HS-5 (cell line): ENCODE results near the gene PLVAP.

Source experiments
- DNase-seq: peaks from one replicate; pipeline ENCODE4 v3.0.0-alpha.2; 2012; ENCODE audit warnings: low read depth

PLVAP gene

DNA sequence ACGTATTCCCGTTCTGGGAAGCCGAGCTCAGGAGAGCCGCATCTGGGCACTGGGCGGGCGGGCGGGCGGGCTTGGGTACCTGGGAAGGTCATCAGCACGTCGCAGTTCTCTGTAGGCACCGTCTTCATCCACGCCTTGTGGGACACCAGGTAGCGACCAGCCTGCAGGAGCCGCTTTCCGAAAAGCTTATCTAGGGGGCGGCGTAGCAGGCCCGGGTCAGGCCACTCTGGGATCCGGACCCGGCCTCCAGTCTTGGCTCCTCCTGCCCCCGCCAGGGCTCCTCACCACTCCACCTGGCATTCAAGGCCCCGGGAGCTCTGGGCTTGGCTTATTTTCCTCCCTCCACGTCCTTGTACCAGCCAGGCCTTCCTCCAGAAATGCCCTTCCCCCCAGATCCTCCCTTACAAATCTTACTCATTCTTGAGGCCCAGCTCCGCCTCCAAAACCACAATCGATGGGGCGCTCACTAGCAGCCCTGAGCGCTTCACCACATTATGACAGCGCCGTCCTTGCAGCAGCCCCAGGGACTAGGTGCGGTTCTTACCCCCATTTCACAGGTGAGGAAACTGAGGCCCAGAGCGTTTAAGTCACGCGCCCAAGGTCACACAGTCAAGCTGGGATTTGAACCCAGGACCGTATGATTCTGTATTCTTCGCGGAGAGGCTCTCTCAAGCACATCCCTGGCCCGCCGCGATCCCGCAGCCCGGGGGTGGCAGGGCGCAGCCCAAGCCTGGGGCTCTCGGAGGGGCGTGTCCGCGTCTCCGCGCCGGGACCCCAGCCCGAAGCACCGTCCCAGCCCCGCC, 43.3 kb downstream of the PLVAP start:
- DNase-seq = no peak

DNA sequence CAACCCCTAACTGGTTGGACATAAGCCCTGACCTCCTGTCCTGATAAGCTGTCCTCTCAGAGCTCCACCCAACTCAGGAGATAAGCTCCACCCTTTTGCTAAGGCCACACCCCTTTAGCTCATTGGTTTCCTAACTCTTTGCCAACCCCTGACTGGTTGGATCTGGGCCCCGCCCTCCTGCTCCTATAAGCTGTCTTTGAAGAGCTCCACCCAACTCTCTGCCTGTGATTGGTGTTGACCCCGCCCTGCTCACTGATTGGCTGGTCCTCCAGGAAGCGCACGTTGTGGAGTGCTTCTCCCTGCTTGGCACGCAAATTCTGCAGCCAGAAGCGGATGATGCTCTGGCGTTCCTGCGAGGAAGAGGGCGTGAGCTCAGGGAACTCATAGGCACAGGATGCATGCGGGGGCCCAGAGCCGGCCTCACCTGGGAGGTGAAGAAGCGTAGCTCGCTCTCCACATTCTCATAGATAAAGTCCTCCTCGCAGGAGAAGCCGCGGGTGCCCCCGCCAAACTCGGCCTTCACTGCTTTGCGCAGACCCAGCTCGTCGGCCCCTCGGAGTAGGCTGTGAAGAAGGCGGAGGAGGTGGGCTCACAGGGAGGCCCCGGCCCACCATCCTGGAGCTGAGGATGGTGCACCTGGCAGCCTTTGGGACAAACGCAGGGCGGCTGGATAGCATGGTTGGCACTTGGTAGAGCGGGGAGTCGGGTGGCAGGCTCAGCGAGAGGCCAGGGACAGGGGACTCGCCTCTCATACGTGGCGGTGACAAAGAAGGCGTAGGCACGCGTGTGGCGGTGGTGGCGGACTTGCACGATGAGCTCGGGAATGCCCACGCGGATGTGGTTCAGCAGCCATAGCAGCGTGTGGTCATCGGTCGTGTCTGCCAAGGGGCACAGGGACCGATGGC, 44.2 kb downstream of the PLVAP start:
- DNase-seq = no peak

DNA sequence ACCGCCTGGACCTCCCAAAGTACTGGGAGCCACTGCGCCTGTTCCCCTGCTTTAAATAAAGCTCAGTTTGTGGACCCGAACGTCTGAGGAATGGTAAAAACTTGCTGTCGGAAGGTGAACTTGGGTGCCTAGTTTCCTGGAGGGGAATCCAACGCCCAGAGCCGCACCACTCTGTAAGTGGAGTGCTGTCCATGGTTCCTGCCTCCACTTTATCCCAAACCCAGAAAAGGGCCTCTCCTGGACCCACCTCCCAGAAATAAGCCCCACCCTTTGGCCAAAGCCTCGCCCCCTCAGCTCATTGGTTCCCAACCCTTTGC, 44.8 kb downstream of the PLVAP start:
- DNase-seq = no peak

DNA sequence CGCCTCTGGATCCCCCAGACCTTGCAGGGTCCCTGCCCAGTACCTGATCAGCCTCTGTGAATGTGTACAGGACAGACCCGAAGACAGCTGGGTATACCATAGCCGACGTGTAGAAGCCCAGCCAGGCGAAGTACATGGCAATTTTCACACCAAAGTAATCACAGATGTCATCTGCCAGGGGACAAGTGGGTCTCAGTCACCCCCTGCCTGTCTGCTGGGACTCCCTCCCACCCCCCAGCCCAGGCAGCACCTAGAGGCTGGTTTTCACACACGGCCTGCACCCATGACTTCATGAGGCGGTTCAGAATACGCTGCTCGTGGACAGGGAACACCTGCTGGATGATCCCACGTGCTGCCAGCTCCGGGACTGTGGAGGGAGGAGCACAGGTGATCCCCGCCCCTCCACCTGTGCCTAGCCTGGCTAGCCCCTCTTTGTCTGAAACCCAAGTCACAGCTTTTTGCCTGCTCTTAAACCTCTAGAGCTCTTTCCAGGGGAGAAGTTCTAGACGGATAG, 46.0 kb downstream of the PLVAP start:
- DNase-seq = no peak

DNA sequence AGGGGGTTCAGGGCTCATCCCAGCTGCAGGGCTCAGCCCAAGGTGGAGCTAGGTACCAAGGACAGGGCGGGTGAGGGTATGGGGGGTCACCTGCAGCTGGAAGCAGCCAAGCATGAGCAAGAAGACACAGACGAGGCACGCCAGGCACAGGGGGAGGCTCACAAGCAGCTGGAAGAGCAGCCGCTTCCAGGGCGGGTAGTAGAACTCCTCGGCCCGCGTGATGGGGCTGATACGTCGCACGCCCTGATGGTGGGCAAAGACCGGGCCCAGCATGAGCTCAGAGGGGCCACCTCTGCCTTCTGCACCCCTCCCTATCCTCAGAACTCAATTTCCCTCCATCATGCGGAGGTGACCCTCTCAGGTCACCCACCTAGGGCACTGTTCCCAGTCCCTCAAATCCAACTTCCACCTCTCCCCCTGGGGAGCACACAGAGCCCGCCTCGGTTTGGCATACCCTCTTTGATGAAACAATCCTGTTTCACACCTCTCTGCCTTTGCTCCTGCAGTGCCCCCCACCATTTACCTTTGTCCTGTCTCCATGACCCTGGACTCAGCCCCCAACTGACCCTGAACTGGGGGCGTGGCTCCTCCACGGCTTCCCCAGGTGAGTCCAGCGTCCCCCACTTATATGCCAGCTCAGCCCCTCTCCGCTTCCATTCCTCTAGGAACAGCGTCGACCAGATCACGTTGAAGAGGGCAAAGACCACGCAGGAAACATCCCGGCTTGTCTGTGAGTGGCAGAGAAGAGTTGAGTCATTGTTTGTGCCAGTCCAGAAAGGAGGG, 46.7 kb downstream of the PLVAP start:
- DNase-seq = no peak

DNA sequence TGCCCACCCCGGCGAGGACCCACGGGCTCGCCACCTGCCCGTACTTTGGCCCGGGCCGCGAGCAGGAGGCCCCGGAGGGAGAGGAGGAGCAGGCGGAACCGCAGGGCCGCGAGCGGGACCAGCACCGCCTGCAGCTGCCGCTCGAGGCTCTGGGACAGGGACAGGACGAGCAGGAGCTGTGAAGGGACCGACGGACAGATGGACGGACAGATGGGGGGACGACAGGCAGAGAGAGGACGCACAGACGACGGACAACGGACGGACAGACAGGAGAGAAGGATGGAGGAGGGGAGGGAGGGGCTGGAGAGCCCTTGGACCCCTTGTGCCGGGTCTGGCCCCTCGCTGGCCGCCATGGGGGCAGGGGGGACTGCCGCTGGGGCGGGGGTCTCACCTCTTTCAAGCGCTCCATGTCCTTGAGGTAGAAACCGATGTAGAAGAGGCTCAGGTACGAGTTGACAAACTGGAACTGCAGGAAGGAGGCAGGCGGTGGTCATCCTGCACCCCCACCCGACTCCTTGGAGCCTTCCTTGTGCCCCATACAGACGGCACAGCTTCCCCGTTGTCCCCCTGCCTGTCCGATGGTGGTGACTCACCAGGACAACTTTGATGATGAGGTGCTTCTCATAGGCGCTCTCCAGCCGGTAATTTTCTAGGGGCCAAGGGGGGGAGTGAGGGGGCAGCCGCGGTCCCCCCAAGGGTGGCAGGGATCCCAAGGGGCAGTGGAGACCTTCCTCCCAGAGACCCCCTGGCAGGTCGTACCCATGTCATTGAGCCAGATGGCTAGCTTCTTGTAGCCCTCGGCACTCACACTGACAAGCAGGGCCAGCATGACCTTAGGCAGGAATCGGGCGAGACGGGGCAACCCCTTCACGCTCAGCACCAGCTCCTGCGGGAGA, 47.5 kb downstream of the PLVAP start:
- no peak for DNase-seq

DNA sequence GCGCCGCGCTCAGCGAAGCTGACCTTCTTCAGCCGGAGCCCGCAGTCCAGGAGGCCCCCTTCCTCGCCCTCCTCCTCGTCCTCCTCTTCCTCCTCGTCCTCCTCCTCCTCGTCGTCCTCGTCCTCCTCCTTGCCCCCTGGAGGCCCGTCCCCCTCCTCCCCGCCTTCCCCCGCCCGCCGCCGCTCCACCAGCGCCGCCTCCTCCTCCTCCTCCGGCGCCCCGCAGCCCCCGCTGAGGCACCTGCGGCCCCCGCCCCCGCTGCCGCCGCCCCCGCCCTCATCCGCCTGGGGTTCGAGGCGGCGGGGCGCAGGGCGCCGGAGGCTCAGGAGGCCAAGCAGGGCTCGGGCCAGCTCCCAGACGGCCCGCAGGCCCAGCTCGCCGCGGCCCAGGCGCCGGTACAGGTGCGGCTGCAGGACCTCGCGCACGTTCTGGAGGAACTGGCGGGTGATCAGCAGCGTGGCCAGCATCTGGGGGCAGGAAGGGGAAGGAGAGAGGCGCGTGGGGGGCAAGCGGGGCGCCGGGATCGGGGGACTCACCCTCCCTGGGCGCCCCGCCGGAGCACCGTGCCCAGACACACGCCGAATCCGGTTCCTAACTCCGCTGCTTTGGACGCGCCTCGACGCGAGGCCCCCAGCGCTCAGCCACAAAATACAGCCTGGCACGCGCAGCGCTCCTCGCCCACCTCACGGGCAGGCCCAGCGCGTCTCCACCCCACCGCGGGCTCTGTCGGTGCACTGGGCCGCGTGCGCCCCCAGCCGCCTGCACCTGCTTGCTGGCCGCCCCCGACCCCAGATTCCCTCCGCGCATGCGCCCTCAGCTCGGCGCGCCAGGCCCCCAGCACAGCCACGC, 48.4 kb downstream of the PLVAP start:
- DNase-seq = no peak

DNA sequence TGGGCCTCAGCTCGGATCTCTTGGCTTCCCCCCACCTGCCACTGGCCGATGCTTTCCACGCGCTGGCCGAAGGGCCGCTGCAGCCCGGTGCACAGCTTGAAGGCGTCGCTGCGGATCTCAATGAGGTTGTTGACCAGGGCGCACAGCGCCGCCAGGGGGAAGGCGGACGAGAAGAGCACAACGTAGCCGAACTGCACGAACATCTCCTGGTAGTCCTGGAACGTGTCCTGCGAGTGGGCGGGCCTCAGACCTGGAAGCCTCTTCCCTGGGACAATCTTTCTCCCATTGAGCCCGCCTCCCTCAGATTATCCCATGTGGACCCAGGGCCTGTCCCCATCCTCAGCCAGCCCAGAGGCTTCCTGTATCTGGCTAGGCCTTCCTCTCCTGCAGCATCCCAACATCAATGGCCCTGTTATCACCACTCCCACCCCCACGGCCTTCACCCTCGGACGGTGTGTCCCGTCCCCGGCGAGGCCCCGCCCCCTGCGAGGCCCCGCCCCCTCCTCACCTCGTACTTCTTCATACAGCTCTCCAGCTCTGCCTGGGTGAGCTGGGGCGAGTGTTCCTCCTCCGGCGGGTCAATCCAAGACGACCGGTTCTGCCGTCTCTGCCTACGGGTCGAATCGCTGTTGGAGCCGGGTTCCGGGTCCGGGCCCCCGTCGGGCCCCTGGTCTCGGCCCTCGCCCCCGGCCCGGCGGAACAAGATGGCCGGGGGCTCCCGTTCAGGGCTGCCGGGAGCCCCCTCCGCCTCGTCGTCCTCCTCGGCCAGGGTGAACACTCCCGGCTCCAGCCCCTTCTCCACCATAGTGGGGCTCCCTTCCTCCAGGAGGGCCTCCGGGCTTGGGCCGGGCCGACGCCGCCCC, 49.3 kb downstream of the PLVAP start:
- DNase-seq = no peak

DNA sequence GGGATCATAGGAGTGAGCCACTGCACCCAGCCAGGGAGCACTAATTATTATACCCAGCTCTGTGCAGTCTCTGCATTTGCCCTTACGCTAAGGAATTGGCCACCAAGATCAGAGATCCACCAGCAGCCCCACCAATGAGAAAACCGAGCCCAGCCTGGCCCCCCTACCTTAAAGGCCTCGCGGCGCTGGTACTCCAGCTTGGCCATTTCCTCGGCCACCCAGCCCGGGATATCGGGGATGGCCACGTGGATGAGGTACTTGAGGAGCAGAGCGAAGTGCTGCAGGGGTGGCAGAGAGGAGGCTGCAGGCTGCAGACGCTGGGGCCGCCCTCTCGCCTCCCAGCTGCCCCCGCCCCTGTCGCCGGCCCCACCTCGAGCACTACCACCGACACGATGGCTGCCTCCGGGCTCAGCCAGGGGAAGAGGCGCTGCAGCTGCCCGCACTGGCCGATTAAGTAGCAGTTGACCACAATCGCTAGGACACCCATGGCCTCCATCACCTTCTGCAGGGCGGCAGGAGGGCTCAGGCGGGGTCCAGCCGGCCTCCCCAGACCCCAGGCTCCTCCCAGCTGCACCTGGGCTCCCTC, 50.0 kb downstream of the PLVAP start:
- DNase-seq = no peak

DNA sequence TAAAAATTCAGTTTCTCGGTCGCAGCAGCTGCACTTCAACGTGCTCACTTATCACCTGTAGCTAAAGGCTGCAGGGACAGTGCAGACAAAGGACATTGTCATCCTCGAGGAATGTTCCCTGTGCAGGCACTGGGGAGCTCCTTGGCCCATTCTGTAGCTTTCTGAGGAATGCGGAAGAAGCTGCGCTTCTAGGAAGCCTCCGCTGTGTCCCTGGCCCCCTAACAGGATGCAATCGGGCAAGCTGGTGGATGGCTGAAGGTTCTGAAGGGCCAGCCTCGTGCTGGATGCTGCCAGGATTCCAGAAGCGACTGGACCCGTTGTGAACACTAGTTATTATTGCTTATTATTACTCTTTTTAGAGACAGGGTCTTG, 50.6 kb downstream of the PLVAP start:
- DNase-seq = no peak

DNA sequence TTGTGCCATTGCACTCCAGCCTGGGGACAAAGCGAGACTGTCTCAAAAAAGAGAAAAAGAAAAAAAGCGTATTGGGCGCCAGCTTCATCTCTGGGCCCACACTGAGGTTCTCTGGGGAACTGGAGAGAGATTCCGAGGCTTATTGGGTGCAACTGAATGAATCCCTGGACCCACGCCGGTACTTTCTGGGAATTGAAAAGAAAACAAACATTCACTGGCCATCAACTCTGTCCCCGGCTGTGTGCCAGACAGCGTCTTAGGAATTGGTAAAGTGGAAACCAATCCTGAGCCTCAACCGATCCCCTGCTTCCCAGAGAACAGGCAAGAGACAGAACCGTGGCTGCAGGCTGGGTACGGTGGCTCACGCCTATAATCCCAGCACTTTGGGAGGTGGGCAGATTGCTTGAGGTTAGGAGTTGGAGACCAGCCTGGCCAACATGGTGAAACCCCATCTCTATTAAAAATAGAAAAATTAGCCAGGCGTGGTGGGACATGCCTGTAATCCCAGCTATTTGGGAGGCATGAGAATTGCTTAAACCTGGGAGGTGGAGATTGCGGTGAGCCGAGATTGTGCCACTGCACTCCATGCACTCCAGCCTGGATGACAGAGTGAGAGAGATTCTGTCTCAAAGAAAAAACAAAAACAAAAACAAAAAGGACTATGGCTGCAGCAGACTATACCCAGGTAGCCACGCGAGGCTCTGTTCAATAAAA, 51.1 kb downstream of the PLVAP start:
- DNase-seq = no peak

DNA sequence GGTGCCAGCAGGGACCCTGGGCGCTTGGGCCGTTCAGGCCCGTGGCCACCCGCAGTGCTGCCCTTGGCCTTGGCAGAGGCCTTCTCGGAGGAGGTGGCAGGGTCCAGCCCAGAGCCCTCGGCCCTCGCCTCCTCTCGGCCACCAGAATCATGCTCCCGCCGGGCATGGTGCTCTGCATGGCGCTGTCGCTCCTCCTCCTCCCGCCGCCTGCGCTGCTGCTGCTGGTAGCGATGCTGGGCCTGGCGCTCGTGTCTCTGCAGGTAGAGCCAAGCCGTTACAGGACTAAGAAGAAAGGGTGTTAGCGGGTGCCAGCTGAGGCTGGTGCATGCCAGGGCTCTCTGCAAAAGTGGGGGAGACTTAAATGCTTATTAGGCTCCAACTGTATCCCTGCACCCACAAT, 52.0 kb downstream of the PLVAP start:
- DNase-seq = no peak

DNA sequence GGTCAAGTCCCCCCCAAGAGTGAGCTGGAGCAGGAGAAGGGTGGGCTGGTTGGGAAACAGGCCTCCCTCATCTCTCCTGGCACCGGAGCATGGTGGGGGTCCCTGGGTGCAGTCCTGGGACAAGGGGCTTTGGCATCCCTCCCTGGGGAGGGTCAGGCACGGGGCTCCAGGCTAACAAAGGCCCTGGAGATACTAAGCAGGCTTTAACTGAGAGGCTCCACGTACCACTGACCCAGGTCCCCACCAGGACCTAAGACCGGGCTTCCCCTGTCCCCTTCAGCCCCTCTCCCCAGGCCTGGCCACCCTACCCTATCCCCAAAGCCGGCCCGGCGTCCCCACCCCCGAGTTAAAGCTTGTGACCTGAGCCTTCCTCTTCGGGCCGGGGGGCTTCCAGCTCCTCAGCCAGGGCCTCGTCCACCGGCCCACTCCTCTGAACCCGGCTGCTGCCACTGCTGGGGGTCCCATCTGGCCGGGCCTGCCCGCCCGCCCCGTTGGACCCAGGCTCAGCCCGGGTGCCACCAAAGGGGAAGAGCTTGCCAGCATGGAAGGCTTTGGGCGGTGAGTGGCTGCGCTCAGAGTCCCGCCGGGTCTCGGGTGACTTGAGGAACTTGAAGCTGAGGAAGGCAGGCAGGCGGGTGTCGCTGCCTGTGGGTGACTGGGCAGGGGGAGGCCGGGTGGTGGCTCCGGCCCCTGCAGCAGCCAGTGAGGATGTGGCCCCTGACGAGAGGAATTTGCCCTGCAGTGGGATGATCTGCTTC, 52.6 kb downstream of the PLVAP start:
- no peak for DNase-seq

DNA sequence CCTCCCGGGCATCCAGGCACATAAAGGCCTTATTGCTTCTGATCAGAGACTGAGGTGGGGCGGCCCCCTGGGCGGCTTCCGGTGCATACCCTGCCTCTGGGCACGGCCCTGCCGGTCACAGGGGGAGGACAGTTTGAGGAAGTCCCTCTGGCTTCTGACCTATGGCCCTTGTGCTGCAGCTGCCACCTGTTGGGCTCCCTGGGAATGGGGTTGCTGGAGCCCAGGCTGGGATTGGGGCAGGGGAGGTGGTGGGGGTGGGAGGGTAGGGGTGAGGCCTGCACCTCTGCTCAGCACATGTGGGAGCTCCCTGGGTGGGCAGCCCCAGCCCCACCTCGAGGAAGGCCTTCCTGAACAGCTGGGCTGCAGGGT, 53.2 kb downstream of the PLVAP start:
- DNase-seq = no peak

DNA sequence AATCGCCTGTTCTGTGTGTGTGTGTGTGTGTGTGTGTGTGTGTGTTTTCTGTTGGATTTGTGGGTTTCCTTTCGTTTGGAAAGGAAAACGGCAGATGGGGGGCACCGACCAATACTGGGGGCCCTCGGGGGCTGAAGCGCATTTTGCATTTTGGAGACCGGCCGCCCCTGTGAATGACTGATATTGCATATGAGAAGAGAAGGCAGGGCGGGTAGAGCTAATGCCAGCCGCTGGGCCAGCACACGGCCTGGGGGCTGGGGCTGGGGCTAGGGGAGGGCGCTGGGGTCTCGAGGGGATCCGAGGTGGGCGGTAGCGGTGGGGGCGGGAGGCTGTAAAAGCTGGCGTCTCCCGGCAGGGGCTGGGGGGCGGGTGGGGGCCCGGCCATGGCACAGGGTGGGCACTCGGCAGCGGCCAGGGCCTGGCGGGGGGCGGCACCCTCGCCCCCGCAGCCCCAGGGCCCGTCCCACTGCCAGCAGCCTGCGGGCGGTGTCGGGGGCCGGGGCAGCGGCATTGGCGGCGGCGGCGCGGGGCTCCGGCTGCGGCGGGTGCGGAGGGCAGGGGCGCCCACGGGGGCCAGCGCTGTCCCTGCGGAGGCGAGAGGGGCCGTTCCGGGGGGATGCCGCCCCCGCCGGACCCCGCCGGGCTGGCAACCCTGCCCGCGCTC, 53.7 kb downstream of the PLVAP start:
- DNase-seq = no peak

DNA sequence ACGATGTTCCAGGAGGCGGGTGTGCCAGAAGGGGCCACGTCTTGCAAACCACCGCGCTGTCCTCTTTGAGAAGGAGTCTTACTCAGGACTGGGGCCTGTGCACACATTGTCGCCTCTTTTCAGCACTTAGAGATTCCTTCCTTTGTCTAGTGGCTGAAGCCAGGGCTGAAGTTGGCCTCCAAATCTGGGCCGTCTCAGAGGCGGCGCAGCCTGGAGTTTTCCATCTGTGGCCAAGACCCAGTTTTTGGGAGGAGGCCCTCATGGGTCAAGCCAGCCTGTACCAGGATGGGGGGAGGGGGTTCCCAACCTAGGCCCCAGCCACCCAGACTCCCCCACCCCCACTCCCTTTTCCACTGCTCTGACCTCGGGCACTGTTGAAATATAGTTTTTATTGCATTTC, 54.3 kb downstream of the PLVAP start:
- no peak for DNase-seq
